HepG2 (cell line): ENCODE data around the gene HSPA1A. TPM values are rescaled to one million over a fixed set of nuclear protein-coding genes. Genes with fewer than 3 reads are reported as not detected.

ENCODE experiments used
- ARID4A ChIP-seq: sonication (generic); formaldehyde crosslinking; IDR thresholded peaks from 2 replicates; pipeline ENCODE4 v1.5.0; 2020; ENCODE audit warnings: mild to moderate bottlenecking, missing genetic modification reagents, borderline replicate concordance
- CHD4 ChIP-seq: fragments of 200-600 bp; sonication (generic); IDR thresholded peaks from 2 replicates; pipeline ENCODE4 v1.7.0; 2017; ENCODE audit warnings: mild to moderate bottlenecking, low read length, borderline replicate concordance
- CTCF ChIP-seq: sonication (generic); formaldehyde crosslinking; IDR thresholded peaks from 2 replicates; pipeline ENCODE4 v1.5.0; 2020; ENCODE audit warnings: mild to moderate bottlenecking, missing genetic modification reagents, moderate library complexity
- GLI4 ChIP-seq: sonication (generic); formaldehyde crosslinking; IDR thresholded peaks from 2 replicates; pipeline ENCODE4 v1.5.1; 2020; ENCODE audit warnings: missing genetic modification reagents, mild to moderate bottlenecking, moderate library complexity, borderline replicate concordance
- HDAC1 ChIP-seq: sonication (generic); formaldehyde crosslinking; IDR thresholded peaks from 2 replicates; pipeline ENCODE4 v1.5.1; 2020; ENCODE audit warnings: mild to moderate bottlenecking, missing genetic modification reagents
- HNF1A ChIP-seq, 2 experiments: sonication (generic) in 1 of 2; formaldehyde crosslinking in 1 of 2; IDR thresholded peaks; 2 replicates each; pipeline versions ENCODE4 v1.4.0 to v1.6.1; 2016 to 2020; ENCODE audit warnings: borderline replicate concordance in 1 of 2, low read depth in 1 of 2, mild to moderate bottlenecking in 1 of 2, missing genetic modification reagents in 1 of 2
- MXD4 ChIP-seq: IDR thresholded peaks from 2 replicates; pipeline ENCODE4 v1.6.1; 2016; ENCODE audit warnings: mild to moderate bottlenecking, missing biosample characterization, missing genetic modification reagents
- NCOA2 ChIP-seq: sonication (generic); formaldehyde crosslinking; IDR thresholded peaks from 2 replicates; pipeline ENCODE4 v1.8.0; 2022; ENCODE audit warnings: inconsistent platforms
- PITX1 ChIP-seq: sonication (generic); formaldehyde crosslinking; IDR thresholded peaks from 2 replicates; pipeline ENCODE4 v1.5.1; 2020; ENCODE audit warnings: mild to moderate bottlenecking, missing genetic modification reagents
- POLR2G ChIP-seq: fragments of 200-400 bp; formaldehyde crosslinking; IDR thresholded peaks from 2 replicates; pipeline ENCODE4 v1.6.1; 2018; ENCODE audit warnings: mild to moderate bottlenecking, low read depth, low read length, moderate library complexity
- RFXAP ChIP-seq: sonication (generic); formaldehyde crosslinking; IDR thresholded peaks from 2 replicates; pipeline ENCODE4 v1.4.0; 2020; ENCODE audit warnings: missing genetic modification reagents, borderline replicate concordance
- TGIF2 ChIP-seq: IDR thresholded peaks from 2 replicates; pipeline ENCODE4 v1.6.1; 2016; ENCODE audit warnings: control low read depth, missing compliant biosample characterization
- ZNF513 ChIP-seq: sonication (generic); formaldehyde crosslinking; conservative IDR thresholded peaks from 2 replicates; pipeline ENCODE4 v1.5.0; 2020; ENCODE audit warnings: missing genetic modification reagents
- ZNF547 ChIP-seq: sonication (generic); formaldehyde crosslinking; IDR thresholded peaks from 2 replicates; pipeline ENCODE4 v1.5.1; 2020; ENCODE audit warnings: mild to moderate bottlenecking, missing genetic modification reagents
- ZNF7 ChIP-seq: IDR thresholded peaks from 2 replicates; pipeline ENCODE4 v1.6.1; 2016; ENCODE audit warnings: missing biosample characterization, missing genetic modification reagents
- ZNF713 ChIP-seq: sonication (generic); formaldehyde crosslinking; IDR thresholded peaks from 2 replicates; pipeline ENCODE4 v1.4.0; 2020; ENCODE audit warnings: mild to moderate bottlenecking, missing genetic modification reagents
- polyA plus RNA-seq, 8 experiments: library from polyadenylated mRNA; depleted of rRNA in 3 of 8; stranded (reverse) in 7 of 8; unstranded in 1 of 8; fragments of >200 nt; fragmentation: Illumina TruSeq in 4 of 8; extraction: Trizol in 4 of 8; gene quantifications; 2 replicates each; pipeline versions ENCODE4 v1.2.1 to v1.2.3, GENCODE V29; 2011 to 2016; ENCODE audit warnings: low read depth in 4 of 8, missing spikeins in 1 of 8, mixed read lengths in 1 of 8; ENCODE audit not compliant: insufficient read depth in 1 of 8
- total RNA-seq, 5 experiments: library from RNA; depleted of rRNA; stranded (reverse); fragments of >200 nt; fragmentation: Illumina TruSeq; extraction: Trizol; gene quantifications; 2 replicates each; pipeline ENCODE4 v1.2.3, GENCODE V29; 2016; ENCODE audit warnings: low read depth in 1 of 5

The HSPA1A gene
- total and polyA plus RNA-seq, 2 of the 13 experiments (the other 11 are each of a cell fraction or from before 2014, with no cell fraction given): 44.5 to 85.0 TPM

GRCh38 chr6:31775633-31776484 is 39.5 kb upstream of the HSPA1A start (continued):
- TF ChIP-seq RFXAP (CRISPR knock-in tag): no peak
- TF ChIP-seq ARID4A (CRISPR knock-in tag): peak; percentile 64; the same call in 1 of the 2 replicates
- no peak for TF ChIP-seq ZNF547 (CRISPR knock-in tag)
- no peak for TF ChIP-seq CHD4
- peak; percentile 9; the same call in 1 of the 2 replicates for TF ChIP-seq HDAC1 (CRISPR knock-in tag)
- TF ChIP-seq CTCF: peak; percentile 57
- TF ChIP-seq ZNF7 (CRISPR knock-in tag): no peak
- no peak for TF ChIP-seq HNF1A (IDR thresholded peaks at IDR 0.05; ENCODE audit: low read depth)
- no peak for TF ChIP-seq HNF1A (CRISPR knock-in tag; IDR thresholded peaks at IDR 0.05; ENCODE audit: borderline replicate concordance)
- TF ChIP-seq POLR2G: no peak
- no peak for TF ChIP-seq GLI4 (CRISPR knock-in tag)
- TF ChIP-seq TGIF2 (CRISPR knock-in tag): no peak
- no peak for TF ChIP-seq ZNF513 (CRISPR knock-in tag)
- TF ChIP-seq NCOA2 (CRISPR knock-in tag): 0 out of 2 replicates have a peak, but pooled peaks have one; percentile 18
- no peak for TF ChIP-seq MXD4 (CRISPR knock-in tag)
- no peak for TF ChIP-seq ZNF713 (CRISPR knock-in tag)
- peak; percentile 35; the same call in 1 of the 2 replicates for TF ChIP-seq PITX1
